GM21381 (cell line): ENCODE data around the gene PRR12.

Experiments used
- ATAC-seq: cut with Tn5 transposase; IDR thresholded peaks from one replicate; pipeline ENCODE4 v1.9.1; 2021; ENCODE audit warnings: mild to moderate bottlenecking, moderate library complexity; ENCODE audit not compliant: unreplicated experiment

PRR12 gene

DNA sequence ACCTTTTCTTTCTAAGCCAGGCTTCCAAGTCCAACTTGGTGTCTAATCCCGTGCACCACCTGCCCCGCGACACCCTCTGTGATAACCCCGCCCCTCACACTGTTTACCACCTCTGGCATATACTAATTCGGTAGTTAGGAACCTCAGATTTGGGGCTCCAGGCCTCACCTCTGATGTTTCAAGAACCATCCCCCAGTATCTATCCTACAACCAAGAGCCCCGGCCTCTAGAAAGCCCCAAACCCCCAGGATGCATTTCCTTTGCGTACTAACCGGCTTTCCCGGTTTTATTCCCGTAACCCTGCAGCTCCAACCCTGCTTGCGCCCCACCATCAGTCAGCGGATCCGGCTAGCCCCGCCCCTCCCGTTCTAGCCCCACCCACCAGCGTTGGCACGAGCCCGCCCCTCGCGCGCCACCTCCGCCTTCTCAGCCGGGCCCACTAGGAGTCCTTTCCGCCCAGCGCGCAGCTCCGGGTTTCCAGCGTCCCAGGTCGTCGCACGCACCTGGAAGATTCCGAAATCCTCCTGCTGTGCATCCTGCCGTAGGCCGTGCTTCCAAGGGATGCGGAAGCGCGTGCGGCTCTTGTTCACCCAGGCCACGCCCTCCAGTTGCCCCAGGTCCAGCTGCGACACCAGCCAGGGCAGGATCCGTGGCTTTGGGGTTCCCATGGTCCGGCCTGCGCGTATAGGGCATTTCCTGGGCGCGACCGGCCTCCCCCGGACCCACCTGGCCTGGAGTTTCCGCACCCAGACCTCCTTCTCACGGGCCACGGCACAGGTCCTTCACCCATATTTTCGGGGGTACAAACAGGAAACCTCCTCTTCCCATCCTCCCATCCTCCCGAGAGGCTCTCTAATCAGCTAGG, 73.4 kb downstream of the PRR12 start:
- peak; percentile 36 for ATAC-seq

DNA sequence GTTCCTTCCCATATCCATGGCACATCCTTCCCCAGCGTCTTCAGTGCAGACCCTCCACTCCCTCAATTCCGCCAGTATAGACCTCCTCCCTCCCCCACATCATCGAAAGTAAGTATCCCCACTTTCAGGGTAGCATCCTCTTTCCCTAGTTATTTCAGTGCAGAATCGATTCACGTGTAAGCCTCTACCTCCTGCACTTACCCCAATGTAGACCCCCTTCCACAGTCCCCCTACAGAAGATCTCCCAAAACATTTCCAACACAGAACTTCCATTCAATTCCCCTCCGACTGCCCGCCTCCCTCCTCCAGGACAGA, 74.0 kb downstream of the PRR12 start:
- ATAC-seq, result no peak

DNA sequence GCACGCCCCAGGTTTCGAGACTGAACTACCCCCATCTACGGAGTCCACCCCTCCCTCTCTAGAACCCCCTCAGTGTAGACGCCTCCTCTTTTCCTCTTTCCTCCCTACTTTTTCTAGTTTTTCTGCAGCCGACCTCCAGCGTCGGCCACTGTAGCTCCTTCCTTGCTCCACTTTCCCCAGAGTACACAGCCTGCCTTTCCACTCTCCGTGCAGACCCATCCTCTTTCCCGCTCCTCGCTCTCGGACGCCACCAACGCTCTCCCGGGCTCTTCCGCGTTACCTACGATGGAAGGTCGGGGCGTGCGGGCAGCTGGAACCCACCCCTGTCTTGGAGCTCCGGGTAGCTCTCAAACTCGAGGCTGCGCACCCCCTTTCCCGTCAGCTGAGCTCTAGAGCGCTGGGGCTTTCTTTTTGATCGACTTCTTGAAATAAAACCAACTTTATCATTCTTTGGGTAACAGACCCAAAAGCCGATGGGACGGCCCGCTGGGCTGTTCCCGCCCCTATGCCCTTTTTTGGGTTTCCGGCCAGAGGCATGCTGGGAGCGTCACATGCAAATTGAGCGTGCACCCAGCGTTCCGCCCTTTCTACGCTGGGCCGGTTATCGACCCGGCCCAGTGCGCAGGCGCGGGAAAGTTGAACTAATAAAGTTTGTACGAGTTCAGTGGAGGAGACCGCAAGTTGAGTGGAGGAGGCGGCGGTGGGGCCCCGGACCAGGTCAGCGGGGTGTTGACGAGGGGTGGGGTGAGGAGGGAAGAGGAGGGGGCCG, 74.6 kb downstream of the PRR12 start, which contains the start of the genes BCL2L12 and IRF3:
TSS of gene BCL2L12 (plus strand) at position 583 of the 769 bp plus-strand sequence. CDS start 760 bp downstream, outside the sequence.
TSS of gene IRF3 (minus strand) at position 507 of the 769 bp plus-strand sequence. CDS start 1,019 bp downstream, outside the sequence.
- ATAC-seq, result peak; percentile 78

DNA sequence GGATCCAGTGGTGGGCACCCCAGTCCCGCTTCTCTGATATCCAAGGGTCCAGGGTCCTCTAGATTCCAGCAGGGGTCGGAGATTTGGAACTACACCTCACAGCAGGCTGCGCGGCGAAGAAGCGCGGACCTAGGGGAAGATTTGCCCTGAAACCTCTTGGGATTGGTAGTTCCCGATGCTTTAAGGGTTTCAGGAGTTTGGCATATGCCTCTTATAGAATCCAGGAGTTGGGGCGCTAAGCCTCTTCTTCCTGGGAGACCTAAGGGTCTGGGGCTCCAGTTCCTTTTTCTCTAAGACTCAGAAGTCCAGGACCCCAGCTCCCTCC, 75.1 kb downstream of the PRR12 start:
- ATAC-seq, result peak; percentile 2

DNA sequence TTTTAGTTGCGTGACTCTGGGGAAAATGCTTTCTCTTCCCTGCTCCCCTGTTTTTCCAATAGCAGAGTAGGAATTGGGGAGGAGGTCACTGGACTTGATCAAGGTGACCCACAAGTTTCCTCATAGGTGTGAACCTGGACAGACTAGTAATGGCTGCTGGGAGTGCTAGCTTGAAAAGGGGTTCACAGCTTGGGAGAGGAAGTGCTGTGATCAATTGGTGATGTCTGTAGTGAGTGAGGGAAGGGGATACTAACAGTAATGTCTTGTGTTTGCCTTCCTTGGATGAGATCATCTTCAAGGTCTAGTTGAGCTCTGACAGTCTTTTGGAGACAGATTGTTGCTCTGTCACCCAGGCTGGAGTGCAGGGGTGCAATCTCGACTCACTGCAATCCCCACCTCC, 76.5 kb downstream of the PRR12 start:
- ATAC-seq, result no peak

DNA sequence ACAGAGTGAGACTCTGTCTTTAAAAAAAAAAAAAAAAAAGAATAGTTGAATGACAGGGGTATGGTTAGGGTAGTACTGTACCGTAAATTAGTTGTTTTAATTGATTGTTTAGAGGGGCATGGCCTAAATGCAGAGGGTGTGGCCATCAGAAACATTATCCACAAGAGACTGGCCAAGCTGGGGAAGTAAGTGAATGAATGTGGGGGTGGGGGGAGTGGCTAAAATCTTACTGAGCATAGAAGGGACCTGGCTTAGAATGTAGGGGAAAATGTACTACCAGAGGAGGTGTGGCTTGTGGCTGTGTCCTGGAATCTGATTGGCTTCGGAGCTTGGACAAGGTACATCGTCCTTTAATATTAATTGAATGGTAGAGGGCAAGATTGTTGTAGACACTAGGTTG, 78.5 kb downstream of the PRR12 start:
- no peak for ATAC-seq

DNA sequence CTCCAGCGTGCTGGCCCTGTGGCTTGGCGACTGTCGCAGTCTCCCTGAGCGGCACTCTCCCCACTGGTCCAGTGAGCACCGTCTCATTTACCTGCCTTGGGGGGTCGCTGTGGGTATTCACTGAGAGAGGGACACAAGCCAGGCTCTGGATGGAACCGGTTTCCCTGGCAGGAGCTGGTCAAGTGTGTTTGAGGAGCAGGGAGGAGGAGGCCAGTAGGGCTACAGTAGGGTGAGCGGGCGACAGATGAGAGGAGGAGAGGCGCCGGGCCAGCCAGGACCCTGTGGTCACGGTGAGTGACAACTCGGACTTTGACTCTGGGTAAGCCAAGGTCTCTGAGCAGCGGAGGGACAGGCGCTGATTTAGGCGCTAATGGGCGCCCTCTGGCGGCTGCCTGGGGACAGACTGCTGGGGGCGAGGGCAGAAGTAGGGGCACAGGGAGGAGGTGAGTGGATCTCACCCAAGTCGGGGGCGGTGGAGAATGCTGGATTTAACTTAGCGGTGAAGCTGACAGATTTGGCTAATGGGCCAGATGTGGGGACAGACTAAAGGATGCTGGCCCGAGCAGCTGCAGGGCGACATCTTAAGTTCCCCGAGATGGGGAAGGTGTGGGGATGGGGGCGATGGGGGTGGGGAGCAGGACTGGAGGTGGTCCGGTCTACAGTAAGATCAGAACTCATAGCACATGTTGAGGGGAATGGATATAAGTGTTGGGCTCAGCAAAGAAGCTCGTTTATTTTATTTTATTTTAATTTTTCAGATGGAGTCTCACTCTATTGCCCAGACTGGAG, 81.3 kb downstream of the PRR12 start:
- no peak for ATAC-seq
